Rectal smooth muscle tissue (tissue), 1 donor: ENCODE results near the gene ZBTB40.
A peak's percentile ranks its signal among the peaks of the same experiment; 100 is the strongest.

Source experiments
- H3K27ac ChIP-seq: one replicate; pipeline ENCODE4 v1.7.0; 2013; ENCODE audit warnings: low read depth, low read length, inconsistent platforms
- H3K27me3 ChIP-seq: one replicate; pipeline ENCODE4 v1.7.0; 2013; ENCODE audit warnings: low read length; ENCODE audit not compliant: control insufficient read depth, insufficient read depth
- H3K36me3 ChIP-seq: one replicate; pipeline ENCODE4 v1.7.0; 2013; ENCODE audit warnings: low read length; ENCODE audit not compliant: control insufficient read depth, insufficient read depth
- H3K4me1 ChIP-seq: one replicate; pipeline ENCODE4 v1.7.0; 2013; ENCODE audit warnings: low read length; ENCODE audit not compliant: control insufficient read depth, insufficient read depth
- H3K4me3 ChIP-seq: one replicate; pipeline ENCODE4 v1.7.0; 2013; ENCODE audit warnings: low read length
- H3K9ac ChIP-seq: one replicate; pipeline ENCODE4 v1.7.0; 2013; ENCODE audit warnings: low read length

The ZBTB40 gene

DNA sequence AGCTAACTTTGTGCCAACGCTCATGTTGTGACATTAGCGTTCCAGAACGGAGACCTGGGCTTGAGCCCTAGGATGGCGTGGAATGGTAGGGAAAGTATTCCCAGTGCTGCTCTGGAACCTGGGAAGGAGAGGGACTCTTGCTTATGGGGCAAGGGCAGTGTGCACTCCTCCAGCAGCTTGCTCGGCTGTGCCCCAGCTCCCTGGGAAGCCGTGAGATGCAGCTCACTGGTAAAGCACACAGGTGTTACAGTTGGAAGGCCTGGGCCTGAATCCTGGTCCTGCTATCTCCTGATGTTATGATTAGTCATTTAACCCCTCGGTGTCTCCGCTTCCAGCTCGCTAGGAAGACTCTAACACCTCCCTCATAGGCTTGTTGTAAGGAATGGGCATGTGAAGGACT is 69.2 kb downstream of the ZBTB40 start:
- H3K36me3 ChIP-seq, result peaks cover 61% of the 10 kb centered on the region
- no peak overlapping the region for H3K9ac ChIP-seq

DNA sequence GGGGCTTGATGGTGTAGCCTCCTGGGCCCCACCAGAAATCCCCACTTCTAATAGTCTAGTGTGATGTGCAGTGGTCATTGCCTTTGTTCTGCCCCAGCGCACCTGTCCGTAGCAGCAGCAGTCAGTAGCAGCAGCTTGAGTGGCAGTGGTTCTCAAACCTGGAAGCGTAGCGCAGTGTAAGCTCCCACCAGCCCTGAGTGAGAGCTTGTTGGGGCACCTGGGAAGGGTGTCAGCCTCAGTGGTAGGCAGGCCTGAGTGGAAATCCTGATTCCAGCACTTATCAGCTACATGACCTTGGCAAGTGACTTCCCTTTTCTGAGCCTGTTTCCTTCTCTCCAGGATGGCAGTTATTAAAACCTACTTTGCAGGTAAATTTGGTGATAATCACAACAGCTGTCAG is 70.0 kb downstream of the ZBTB40 start:
- peaks cover 63% of the 10 kb centered on the region for H3K36me3 ChIP-seq
- H3K27ac ChIP-seq, result no peak overlapping the region
- H3K9ac ChIP-seq, result no peak overlapping the region
- H3K4me1 ChIP-seq, result peaks cover 4% of the 10 kb centered on the region
- H3K27me3 ChIP-seq, result no peaks in the 10 kb centered on the region
- no peak overlapping the region for H3K4me3 ChIP-seq

More for the DNA sequence above, 69.2 kb downstream of the ZBTB40 start:
- Histone ChIP-seq H3K27me3 (no peaks in the 10 kb centered on the region), H3K4me3 (no peak overlapping the region), H3K4me1 (peaks cover 4% of the 10 kb centered on the region), H3K27ac (no peak overlapping the region)

DNA sequence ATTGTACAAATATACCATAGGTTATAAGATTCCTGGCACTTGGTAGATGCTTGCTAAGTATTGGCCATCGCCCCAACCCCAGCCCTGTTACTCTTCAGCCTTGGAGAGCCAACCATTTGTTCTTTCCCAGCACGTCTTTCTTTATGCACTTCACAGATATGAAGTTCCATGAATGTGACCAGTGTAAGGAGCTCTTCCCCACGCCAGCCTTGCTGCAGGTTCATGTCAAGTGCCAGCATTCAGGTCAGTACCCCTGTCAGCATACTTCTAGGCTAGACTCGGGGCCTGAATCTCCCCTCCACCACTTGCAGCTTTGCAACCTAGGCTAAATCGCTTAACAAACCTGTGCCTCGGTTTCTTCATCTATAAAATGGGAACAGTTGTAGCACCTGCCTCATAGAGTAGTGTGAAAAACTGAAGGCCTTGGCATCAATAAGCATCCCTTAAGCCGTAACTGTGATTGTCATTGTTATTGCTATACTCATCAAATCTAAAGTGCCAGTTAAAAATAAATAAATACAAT is 70.6 kb downstream of the ZBTB40 start:
- Histone ChIP-seq H3K9ac (no peak overlapping the region), H3K27ac (no peak overlapping the region), H3K36me3 (peaks cover 60% of the 10 kb centered on the region), H3K4me3 (no peak overlapping the region), H3K27me3 (no peaks in the 10 kb centered on the region), H3K4me1 (peaks cover 4% of the 10 kb centered on the region)

DNA sequence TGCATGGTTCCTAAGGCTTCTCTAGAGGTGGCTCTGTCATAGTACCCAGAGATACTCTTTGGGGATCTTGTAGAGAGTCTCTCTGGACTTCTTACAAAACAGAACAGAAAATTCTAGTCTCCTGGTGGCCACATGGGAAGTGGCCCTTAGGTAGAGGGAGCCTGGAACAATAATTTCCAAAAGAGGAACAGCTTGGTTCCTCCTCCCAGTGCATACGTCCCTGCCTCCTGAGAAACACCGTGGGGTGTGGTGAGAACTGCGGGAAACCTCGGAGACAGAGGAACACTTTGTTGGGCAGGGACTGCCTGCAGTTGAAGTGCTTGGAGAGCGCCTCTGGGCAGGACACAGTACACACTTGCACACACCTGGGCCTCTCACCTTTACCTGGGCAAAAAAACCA is 72.8 kb downstream of the ZBTB40 start:
- no peak overlapping the region for H3K27ac ChIP-seq
- H3K36me3 ChIP-seq, result peaks cover 61% of the 10 kb centered on the region
- no peaks in the 10 kb centered on the region for H3K27me3 ChIP-seq
- no peak overlapping the region for H3K9ac ChIP-seq
- H3K4me1 ChIP-seq, result no peaks in the 10 kb centered on the region
- H3K4me3 ChIP-seq, result no peak overlapping the region

- Histone ChIP-seq H3K27ac (no peak overlapping the region), H3K27me3 (no peaks in the 10 kb centered on the region), H3K4me3 (no peak overlapping the region), H3K4me1 (peaks cover 7% of the 10 kb centered on the region), H3K36me3 (peaks cover 57% of the 10 kb centered on the region), H3K9ac (no peak overlapping the region)
These were observed 73.6 kb downstream of the ZBTB40 start for GRCh38 chr1:22525211-22525610.

DNA sequence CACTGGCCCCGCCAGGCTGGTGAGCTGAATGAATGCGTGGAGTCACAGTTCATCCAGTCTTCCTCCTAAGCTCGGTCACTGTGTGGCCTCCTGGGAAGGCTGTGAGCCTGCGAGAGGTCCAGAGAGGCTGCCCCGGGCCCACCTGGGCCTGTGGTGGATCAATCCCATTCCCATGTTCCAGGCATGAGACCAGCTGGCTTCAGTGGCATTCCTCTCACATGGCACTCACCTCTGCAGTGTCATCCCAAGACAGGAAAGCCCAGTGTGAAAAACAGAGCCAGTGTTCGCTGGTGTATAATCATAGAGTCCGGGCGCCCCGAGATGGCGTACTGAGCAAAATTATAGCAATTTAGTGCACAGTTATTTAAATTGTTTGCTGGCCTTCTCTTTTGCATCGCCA is 74.0 kb downstream of the ZBTB40 start:
- Histone ChIP-seq H3K4me3 (no peak overlapping the region), H3K27me3 (no peaks in the 10 kb centered on the region), H3K36me3 (peaks cover 52% of the 10 kb centered on the region), H3K4me1 (peaks cover 11% of the 10 kb centered on the region), H3K27ac (no peak overlapping the region), H3K9ac (no peak overlapping the region)

DNA sequence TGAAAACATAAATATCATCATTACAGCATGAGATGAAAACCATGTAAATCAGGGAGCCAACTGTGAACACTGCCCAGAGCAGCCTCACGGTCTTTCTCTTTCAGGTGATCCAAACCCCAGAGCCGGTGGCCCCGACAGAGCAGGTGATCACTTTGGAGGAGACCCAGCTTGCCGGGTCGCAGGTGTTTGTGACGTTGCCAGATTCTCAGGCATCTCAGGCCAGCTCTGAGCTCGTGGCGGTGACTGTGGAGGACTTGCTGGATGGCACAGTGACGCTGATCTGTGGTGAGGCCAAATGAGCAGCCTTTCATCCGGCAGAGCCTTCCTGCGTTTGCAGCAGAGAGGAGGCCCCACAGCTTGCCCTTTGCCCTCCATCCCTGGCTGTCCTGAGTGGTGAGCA is 74.4 kb downstream of the ZBTB40 start:
- Histone ChIP-seq H3K4me3 (no peak overlapping the region), H3K9ac (no peak overlapping the region), H3K27ac (no peak overlapping the region), H3K27me3 (no peaks in the 10 kb centered on the region), H3K4me1 (peaks cover 14% of the 10 kb centered on the region), H3K36me3 (peaks cover 50% of the 10 kb centered on the region)

GRCh38 chr1:22526677-22527076 is 75.0 kb downstream of the ZBTB40 start:
- H3K27me3 ChIP-seq, result no peaks in the 10 kb centered on the region
- no peak overlapping the region for H3K27ac ChIP-seq
- H3K9ac ChIP-seq, result no peak overlapping the region
- H3K4me3 ChIP-seq, result no peak overlapping the region
- peaks cover 20% of the 10 kb centered on the region for H3K4me1 ChIP-seq
- H3K36me3 ChIP-seq, result peaks cover 45% of the 10 kb centered on the region

DNA sequence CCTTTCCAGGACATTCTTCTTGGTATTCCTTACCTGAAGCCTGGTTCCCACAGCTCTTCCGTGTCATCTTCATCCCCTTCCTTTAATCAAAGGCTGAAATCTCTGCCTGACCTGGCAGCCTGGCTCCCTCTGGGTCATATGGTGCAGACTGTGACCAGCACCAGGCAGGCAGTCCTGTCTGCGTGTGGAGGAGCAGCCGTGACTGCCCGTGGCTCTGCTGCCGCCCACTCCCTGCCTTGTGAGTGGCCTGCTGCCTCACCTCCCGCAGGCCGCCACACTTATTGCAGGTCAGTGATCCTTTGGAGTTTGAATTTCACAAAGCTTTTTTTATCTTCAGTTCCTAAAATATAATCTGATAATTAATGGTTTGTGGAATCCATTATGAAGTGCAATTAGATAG is 75.5 kb downstream of the ZBTB40 start:
- Histone ChIP-seq H3K9ac (no peak overlapping the region), H3K27me3 (no peaks in the 10 kb centered on the region), H3K4me3 (no peak overlapping the region), H3K27ac (no peak overlapping the region), H3K4me1 (peaks cover 21% of the 10 kb centered on the region), H3K36me3 (peaks cover 41% of the 10 kb centered on the region)

DNA sequence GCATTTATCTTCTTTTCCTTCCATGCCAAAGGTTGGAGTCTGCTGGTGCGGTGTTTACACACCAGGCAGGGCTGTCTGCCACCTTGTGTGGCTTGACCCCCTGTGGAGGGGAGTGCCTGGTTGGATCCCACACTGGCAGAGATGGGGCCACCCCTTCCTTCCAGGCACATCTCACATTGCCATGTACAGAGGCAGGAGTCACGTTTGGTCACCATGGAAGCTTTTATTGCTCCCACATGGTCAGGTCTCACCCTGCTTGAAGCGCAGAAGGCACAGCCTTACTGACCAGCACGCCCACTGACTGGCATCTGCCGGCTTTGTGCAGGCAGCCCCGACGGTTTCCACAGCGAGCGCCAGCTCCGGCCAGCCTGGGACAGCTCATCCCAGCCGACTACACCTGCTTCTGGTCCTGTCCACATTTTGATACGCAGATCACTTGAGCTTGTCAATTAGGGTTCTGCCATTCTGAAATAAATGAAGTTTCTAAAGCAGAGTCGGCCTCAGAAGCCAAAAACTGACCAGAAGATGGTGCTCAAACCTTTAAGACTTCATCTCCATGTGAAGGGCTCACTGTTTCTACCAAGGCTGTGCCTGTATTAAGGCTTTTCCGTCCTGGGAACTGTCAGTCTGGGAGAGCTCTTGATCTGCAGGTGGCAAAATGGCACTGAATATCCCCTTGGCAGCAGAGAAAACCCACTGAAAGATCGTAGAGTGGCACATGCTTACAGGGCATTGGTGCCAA is 76.1 kb downstream of the ZBTB40 start:
- peaks cover 38% of the 10 kb centered on the region for H3K36me3 ChIP-seq
- H3K27ac ChIP-seq, result no peak overlapping the region
- peaks cover 21% of the 10 kb centered on the region for H3K4me1 ChIP-seq
- H3K27me3 ChIP-seq, result no peaks in the 10 kb centered on the region
- H3K4me3 ChIP-seq, result no peak overlapping the region
- H3K9ac ChIP-seq, result no peak overlapping the region

- no peak overlapping the region for H3K9ac ChIP-seq
- H3K36me3 ChIP-seq, result peaks cover 37% of the 10 kb centered on the region
- no peak overlapping the region for H3K4me3 ChIP-seq
- no peak overlapping the region for H3K27ac ChIP-seq
- peaks cover 21% of the 10 kb centered on the region for H3K4me1 ChIP-seq
- H3K27me3 ChIP-seq, result no peaks in the 10 kb centered on the region
These were observed 76.8 kb downstream of the ZBTB40 start for GRCh38 chr1:22528451-22528850.

GRCh38 chr1:22529901-22530621 is 78.4 kb downstream of the ZBTB40 start:
- Histone ChIP-seq H3K4me3 (no peak overlapping the region), H3K4me1 (peaks cover 21% of the 10 kb centered on the region), H3K36me3 (peaks cover 23% of the 10 kb centered on the region), H3K9ac (no peak overlapping the region), H3K27ac (peak overlapping the region; percentile 38), H3K27me3 (no peaks in the 10 kb centered on the region)
